ENCODE data around the gene CD80.

The CD80 gene

GRCh38 chr3:119530456-119530855 lies 29.0 kb downstream of the CD80 start:
- Histone ChIP-seq H3K27ac (no peak overlapping the region), H3K27me3 (replicated peaks) (no peaks in the 10 kb centered on the region), H3K36me3 (replicated peaks) (no peaks in the 10 kb centered on the region), H3K4me3 (ENCODE audit: low read depth, low read length) (no peak overlapping the region)
- in situ Hi-C loops (cut with HindIII; ENCODE audit: low pct_ligation_motif_present, low sequenced_read_pairs): no loop called here
- no peak for DNase-seq
- TF ChIP-seq CTCF (IDR thresholded peaks at IDR 0.05; ENCODE audit: low read depth, low read length, missing control alignments): no peak

GRCh38 chr3:119529883-119530282 lies 29.5 kb downstream of the CD80 start:
- no peaks in the 10 kb centered on the region for H3K36me3 ChIP-seq (replicated peaks)
- DNase-seq: peak; percentile 40
- in situ Hi-C loops (cut with HindIII; ENCODE audit: low pct_ligation_motif_present, low sequenced_read_pairs): no loop called here
- H3K4me3 ChIP-seq (ENCODE audit: low read depth, low read length): no peak overlapping the region
- no peak for TF ChIP-seq CTCF (IDR thresholded peaks at IDR 0.05; ENCODE audit: low read depth, low read length, missing control alignments)
- H3K27me3 ChIP-seq (replicated peaks): no peaks in the 10 kb centered on the region
- no peak overlapping the region for H3K27ac ChIP-seq

- Histone ChIP-seq H3K36me3 (replicated peaks) (peaks cover 7% of the 10 kb centered on the region), H3K27me3 (replicated peaks) (no peaks in the 10 kb centered on the region), H3K4me3 (ENCODE audit: low read depth, low read length) (no peak overlapping the region), H3K27ac (no peak overlapping the region)
- in situ Hi-C loops (cut with HindIII; ENCODE audit: low pct_ligation_motif_present, low sequenced_read_pairs): no loop called here
- no peak for TF ChIP-seq CTCF (IDR thresholded peaks at IDR 0.05; ENCODE audit: low read depth, low read length, missing control alignments)
- no peak for DNase-seq
Measured at GRCh38 chr3:119527714-119528113, 31.7 kb downstream of the CD80 start.

- in situ Hi-C loops (cut with HindIII; ENCODE audit: low pct_ligation_motif_present, low sequenced_read_pairs): no loop called here
- Histone ChIP-seq H3K4me3 (ENCODE audit: low read depth, low read length) (no peak overlapping the region), H3K36me3 (replicated peaks) (peaks cover 7% of the 10 kb centered on the region), H3K27me3 (replicated peaks) (no peaks in the 10 kb centered on the region), H3K27ac (no peak overlapping the region)
- DNase-seq: peak; percentile 17
- peak; percentile 48 for TF ChIP-seq CTCF (IDR thresholded peaks at IDR 0.05; ENCODE audit: low read depth, low read length, missing control alignments)
Measured at GRCh38 chr3:119524931-119525662, 34.3 kb downstream of the CD80 start.

- no peak for TF ChIP-seq CTCF (IDR thresholded peaks at IDR 0.05; ENCODE audit: low read depth, low read length, missing control alignments)
- peaks cover 16% of the 10 kb centered on the region for H3K36me3 ChIP-seq (replicated peaks)
- in situ Hi-C loops (cut with HindIII; ENCODE audit: low pct_ligation_motif_present, low sequenced_read_pairs): no loop called here
Measured at GRCh38 chr3:119518026-119518425, 41.4 kb downstream of the CD80 start.

GRCh38 chr3:119517112-119517511 lies 42.3 kb downstream of the CD80 start:
- Histone ChIP-seq H3K27ac (no peak overlapping the region), H3K27me3 (replicated peaks) (no peaks in the 10 kb centered on the region), H3K4me3 (ENCODE audit: low read depth, low read length) (no peak overlapping the region), H3K36me3 (replicated peaks) (peaks cover 15% of the 10 kb centered on the region)
- in situ Hi-C loops (cut with HindIII; ENCODE audit: low pct_ligation_motif_present, low sequenced_read_pairs): no loop called here
- no peak for TF ChIP-seq CTCF (IDR thresholded peaks at IDR 0.05; ENCODE audit: low read depth, low read length, missing control alignments)
- DNase-seq: no peak

More at GRCh38 chr3:119518026-119518425, 41.4 kb downstream of the CD80 start:
- Histone ChIP-seq H3K27me3 (replicated peaks) (no peaks in the 10 kb centered on the region), H3K4me3 (ENCODE audit: low read depth, low read length) (no peak overlapping the region), H3K27ac (no peak overlapping the region)
- no peak for DNase-seq

Measured in brain microvascular endothelial cell (primary cell).